SK-N-SH (cell line): ENCODE results near the gene ATOSA.

Experiments
- CTCF ChIP-seq: fragments of 200-600 bp; sonication (generic); IDR thresholded peaks from 2 replicates; pipeline ENCODE4 v1.6.1; 2017; ENCODE audit warnings: antibody characterized with exemption, mild to moderate bottlenecking, moderate library complexity
- EZH2phosphoT487 ChIP-seq: fragments of 200-600 bp; sonication (generic); IDR thresholded peaks from 2 replicates; pipeline ENCODE4 v1.6.1; 2017; ENCODE audit warnings: low read depth, mixed run types, mild to moderate bottlenecking, antibody characterized with exemption, moderate library complexity, borderline replicate concordance
- RCOR1 ChIP-seq: fragments of 150-350 bp; IDR thresholded peaks from 2 replicates; pipeline ENCODE4 v1.6.1; 2017; ENCODE audit warnings: antibody characterized with exemption, low read length
- USF2 ChIP-seq: fragments of 150-350 bp; IDR thresholded peaks from 2 replicates; pipeline ENCODE4 v1.6.1; 2017; ENCODE audit warnings: antibody characterized with exemption, low read length, low read depth, borderline replicate concordance

- no peak for TF ChIP-seq EZH2phosphoT487
- no peak for TF ChIP-seq USF2
- no peak for TF ChIP-seq CTCF
- TF ChIP-seq RCOR1 = no peak
These were observed 6.5 kb downstream of the ATOSA start for GRCh38 chr15:52672661-52673060.
